GM23338 (cell line): ENCODE results near the gene ITFG1.

Source experiments
- CTCF ChIP-seq, 2 experiments: fragments of 200-600 bp in 1 of 2; sonication (generic) in 1 of 2; conservative IDR thresholded peaks; 2 replicates each; pipeline versions ENCODE4 v1.5.1 to v1.6.1; 2016 to 2017; ENCODE audit warnings: antibody characterized with exemption in 2 of 2, low read depth in 2 of 2, mild to moderate bottlenecking in 2 of 2, moderate library complexity in 1 of 2
- ETS1 ChIP-seq: IDR thresholded peaks from 2 replicates; pipeline ENCODE4 v1.6.1; 2016; ENCODE audit warnings: antibody characterized with exemption
- EZH2phosphoT487 ChIP-seq: fragments of 200-600 bp; sonication (generic); IDR thresholded peaks from one replicate; pipeline ENCODE4 v1.8.1; 2018; ENCODE audit warnings: antibody characterized with exemption; ENCODE audit not compliant: unreplicated experiment
- JUNB ChIP-seq: IDR thresholded peaks from one replicate; pipeline ENCODE4 v1.6.1; 2016; ENCODE audit warnings: antibody characterized with exemption; ENCODE audit not compliant: unreplicated experiment
- POLR2AphosphoS5 ChIP-seq: IDR thresholded peaks from 2 replicates; pipeline ENCODE4 v1.6.1; 2016; ENCODE audit warnings: antibody characterized with exemption, low read depth
- REST ChIP-seq: IDR thresholded peaks from one replicate; pipeline ENCODE4 v1.6.1; 2018; ENCODE audit warnings: antibody characterized with exemption; ENCODE audit not compliant: unreplicated experiment

GRCh38 chr16:47134550-47134949 is 326.3 kb downstream of the ITFG1 start:
- TF ChIP-seq REST (no peak), POLR2AphosphoS5 (no peak), CTCF (conservative IDR thresholded peaks at IDR 0.05; ENCODE audit: low read depth in 2 of 2) (no peak), JUNB (no peak), EZH2phosphoT487 (no peak), ETS1 (no peak)
